HG03571 (cell line): Measurements from ENCODE around the gene CXCL8.
"Not testable (repeated sequence)": the region's sequence is repeated elsewhere in the genome, so short reads cannot be mapped to it uniquely, and the experiment has no call there.

ENCODE experiments used
- ATAC-seq: cut with Tn5 transposase; IDR thresholded peaks from one replicate; pipeline ENCODE4 v1.9.1; 2021; ENCODE audit not compliant: unreplicated experiment

Gene CXCL8

GRCh38 chr4:73743281-73743680 is 2.9 kb downstream of the CXCL8 start:
- ATAC-seq: no peak

- ATAC-seq: no peak
Measured at GRCh38 chr4:73743795-73744194, 3.4 kb downstream of the CXCL8 start.

- ATAC-seq: no peak
Measured at GRCh38 chr4:73744203-73744602, 3.8 kb downstream of the CXCL8 start.

GRCh38 chr4:73750730-73751129 is 10.4 kb downstream of the CXCL8 start:
- ATAC-seq: no peak

GRCh38 chr4:73751166-73751565 is 10.8 kb downstream of the CXCL8 start:
- no peak for ATAC-seq

- ATAC-seq: no peak
Measured at GRCh38 chr4:73751830-73752229, 11.5 kb downstream of the CXCL8 start.

GRCh38 chr4:73752424-73752823 is 12.1 kb downstream of the CXCL8 start:
- no peak for ATAC-seq

- ATAC-seq: no peak
Measured at GRCh38 chr4:73753215-73753614, 12.8 kb downstream of the CXCL8 start.

- no peak for ATAC-seq
Measured at GRCh38 chr4:73754934-73755333, 14.6 kb downstream of the CXCL8 start.

- no peak for ATAC-seq
Measured at GRCh38 chr4:73759357-73759756, 19.0 kb downstream of the CXCL8 start.

- ATAC-seq: no peak
Measured at GRCh38 chr4:73761856-73762255, 21.5 kb downstream of the CXCL8 start.

- ATAC-seq: no peak
Measured at GRCh38 chr4:73762409-73762808, 22.0 kb downstream of the CXCL8 start.

- ATAC-seq: no peak
Measured at GRCh38 chr4:73763877-73764276, 23.5 kb downstream of the CXCL8 start.

- no peak for ATAC-seq
Measured at GRCh38 chr4:73764513-73764912, 24.1 kb downstream of the CXCL8 start.

- ATAC-seq: no peak
Measured at GRCh38 chr4:73765296-73765695, 24.9 kb downstream of the CXCL8 start.

GRCh38 chr4:73770917-73771316 is 30.5 kb downstream of the CXCL8 start:
- ATAC-seq: no peak

GRCh38 chr4:73772363-73772762 is 32.0 kb downstream of the CXCL8 start:
- ATAC-seq: no peak

- ATAC-seq: not testable (repeated sequence)
Measured at GRCh38 chr4:73774406-73774805, 34.0 kb downstream of the CXCL8 start.

- ATAC-seq: no peak
Measured at GRCh38 chr4:73776321-73776729, 36.0 kb downstream of the CXCL8 start.

GRCh38 chr4:73777612-73778011 is 37.2 kb downstream of the CXCL8 start:
- no peak for ATAC-seq

- no peak for ATAC-seq
Measured at GRCh38 chr4:73780243-73780642, 39.9 kb downstream of the CXCL8 start.

- no peak for ATAC-seq
Measured at GRCh38 chr4:73780834-73781233, 40.5 kb downstream of the CXCL8 start.

- ATAC-seq: no peak
Measured at GRCh38 chr4:73788411-73788810, 48.0 kb downstream of the CXCL8 start.
